Lower leg skin (tissue), 3 donors: ENCODE results near the gene ANTXR1.

Source experiments
- POLR2A ChIP-seq, 2 donors: fragments of 450-650 bp; IDR thresholded peaks; one replicate each; pipeline ENCODE4 v1.6.1; 2016 to 2017; ENCODE audit warnings: antibody characterized with exemption in 2 of 2, mild to moderate bottlenecking in 1 of 2, moderate library complexity in 1 of 2
- TF ChIP-seq, protein P1 (sequence below), 3 donors: fragments of 450-650 bp; IDR thresholded peaks; one replicate each; pipeline ENCODE4 v1.5.1; 2016; ENCODE audit warnings: antibody characterized with exemption in 3 of 3, mild to moderate bottlenecking in 3 of 3, moderate library complexity in 2 of 3

DNA sequence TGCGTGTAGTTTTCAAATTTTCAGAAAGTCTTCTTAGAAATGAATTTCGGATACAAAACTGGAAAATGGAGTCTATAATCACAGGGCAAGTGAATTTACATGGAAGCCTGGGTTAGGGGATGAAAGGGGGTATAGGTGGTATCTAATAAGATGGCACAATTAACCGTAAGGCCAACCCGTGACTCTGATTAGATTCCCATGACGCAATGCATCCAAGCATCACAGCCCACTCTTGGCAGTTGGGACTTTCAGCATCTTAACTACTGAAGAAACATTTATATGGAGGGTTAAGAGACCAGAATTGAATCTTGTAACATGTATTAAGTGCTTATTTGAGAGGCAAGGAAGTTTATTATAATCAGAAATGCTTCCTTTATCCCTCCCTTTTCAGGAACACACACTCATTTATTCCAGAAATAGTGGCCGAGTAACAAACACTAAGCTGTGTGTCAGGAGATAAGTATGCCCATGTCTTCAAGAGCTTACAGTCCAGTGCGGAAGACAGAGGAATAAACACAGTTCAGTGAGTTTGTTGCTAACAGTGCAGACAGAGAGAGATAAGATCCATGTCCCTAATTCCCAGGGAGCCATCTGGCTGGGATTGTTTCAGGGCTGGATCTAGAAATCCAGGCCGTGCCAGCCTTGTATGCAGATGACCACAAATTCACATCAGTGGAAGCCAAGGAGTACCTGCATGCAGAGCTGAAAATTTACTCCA lies 151.2 kb downstream of the ANTXR1 start:
- TF ChIP-seq, protein P1, sequence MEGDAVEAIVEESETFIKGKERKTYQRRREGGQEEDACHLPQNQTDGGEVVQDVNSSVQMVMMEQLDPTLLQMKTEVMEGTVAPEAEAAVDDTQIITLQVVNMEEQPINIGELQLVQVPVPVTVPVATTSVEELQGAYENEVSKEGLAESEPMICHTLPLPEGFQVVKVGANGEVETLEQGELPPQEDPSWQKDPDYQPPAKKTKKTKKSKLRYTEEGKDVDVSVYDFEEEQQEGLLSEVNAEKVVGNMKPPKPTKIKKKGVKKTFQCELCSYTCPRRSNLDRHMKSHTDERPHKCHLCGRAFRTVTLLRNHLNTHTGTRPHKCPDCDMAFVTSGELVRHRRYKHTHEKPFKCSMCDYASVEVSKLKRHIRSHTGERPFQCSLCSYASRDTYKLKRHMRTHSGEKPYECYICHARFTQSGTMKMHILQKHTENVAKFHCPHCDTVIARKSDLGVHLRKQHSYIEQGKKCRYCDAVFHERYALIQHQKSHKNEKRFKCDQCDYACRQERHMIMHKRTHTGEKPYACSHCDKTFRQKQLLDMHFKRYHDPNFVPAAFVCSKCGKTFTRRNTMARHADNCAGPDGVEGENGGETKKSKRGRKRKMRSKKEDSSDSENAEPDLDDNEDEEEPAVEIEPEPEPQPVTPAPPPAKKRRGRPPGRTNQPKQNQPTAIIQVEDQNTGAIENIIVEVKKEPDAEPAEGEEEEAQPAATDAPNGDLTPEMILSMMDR (IDR thresholded peaks at IDR 0.05): no peak
- TF ChIP-seq POLR2A (IDR thresholded peaks at IDR 0.05): no peak
